HG03108 (cell line): Measurements from ENCODE around the gene PGS1.

ENCODE experiments used
- ATAC-seq: cut with Tn5 transposase; IDR thresholded peaks from one replicate; pipeline ENCODE4 v1.9.1; 2021; ENCODE audit warnings: moderate library complexity; ENCODE audit not compliant: unreplicated experiment

Gene PGS1

GRCh38 chr17:78469443-78469842, 91.0 kb downstream of the PGS1 start:
- ATAC-seq = no peak

- ATAC-seq = no peak
Observed at GRCh38 chr17:78471635-78472034, 93.2 kb downstream of the PGS1 start.

- ATAC-seq = no peak
Observed at GRCh38 chr17:78472035-78472905, 93.8 kb downstream of the PGS1 start.

- ATAC-seq = no peak
Observed at GRCh38 chr17:78473951-78474613, 95.6 kb downstream of the PGS1 start.
